GM12878 (cell line): ENCODE results near the gene DDX31.

Experiments used
- EZH2 ChIP-seq: IDR thresholded peaks from 2 replicates; pipeline ENCODE4 v1.6.1; 2012; ENCODE audit warnings: low read depth, mild to moderate bottlenecking, control low read depth, inconsistent platforms, low read length, borderline replicate concordance; ENCODE audit not compliant: control insufficient read depth
- MTA3 ChIP-seq: IDR thresholded peaks from 2 replicates; pipeline ENCODE4 v1.6.1; 2012; ENCODE audit warnings: low read length, inconsistent platforms, borderline replicate concordance
- SRF ChIP-seq, 2 experiments: IDR thresholded peaks; 2 replicates each; pipeline ENCODE4 v1.6.1; 2011; ENCODE audit warnings: low read depth in 2 of 2, low read length in 2 of 2, mild to moderate bottlenecking in 1 of 2, moderate library complexity in 1 of 2
- USF2 ChIP-seq: IDR thresholded peaks from 2 replicates; pipeline ENCODE4 v1.6.1; 2011; ENCODE audit warnings: low read depth, low read length, improper control_type of control experiment, borderline replicate concordance

GRCh38 chr9:132630116-132630515 lies 39.7 kb downstream of the DDX31 start:
- TF ChIP-seq SRF (IDR thresholded peaks at IDR 0.05; ENCODE audit: low read depth in 2 of 2, low read length in 2 of 2) (no peak), EZH2 (no peak), USF2 (no peak), MTA3 (no peak)
